ENCODE data around the gene BFSP2. TPM values are rescaled to one million over a fixed set of nuclear protein-coding genes. Genes with fewer than 3 reads are reported as not detected.

BFSP2 gene
- total and polyA plus RNA-seq, 2 of the 13 experiments (the other 11 are each of a cell fraction or from before 2014, with no cell fraction given): not detected

DNA sequence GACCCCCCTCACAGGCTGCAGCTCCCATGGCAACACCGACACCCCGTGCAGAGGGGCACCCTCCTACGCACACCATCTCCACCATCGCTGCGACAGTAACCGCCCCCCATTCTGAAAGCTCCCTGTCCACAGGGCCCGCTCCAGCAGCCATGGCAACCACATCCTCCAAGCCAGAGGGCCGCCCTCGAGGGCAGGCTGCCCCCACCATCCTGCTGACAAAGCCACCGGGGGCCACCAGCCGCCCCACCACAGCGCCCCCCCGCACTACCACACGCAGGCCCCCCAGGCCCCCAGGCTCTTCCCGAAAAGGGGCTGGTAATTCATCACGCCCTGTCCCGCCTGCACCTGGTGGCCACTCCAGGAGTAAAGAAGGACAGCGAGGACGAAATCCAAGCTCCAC lies 19.9 kb upstream of the BFSP2 start:
- Histone ChIP-seq H4K20me1 (ENCODE audit: insufficient read depth, low read length) (no peaks in the 10 kb centered on the region), H3K4me3 (replicated peaks in 1 of 3; ENCODE audit: insufficient read depth in 1 of 3, low read depth in 2 of 3, low read length in 3 of 3) (no peak overlapping the region), H3K79me2 (ENCODE audit: insufficient read depth, low read length) (no peaks in the 10 kb centered on the region), H3K4me2 (ENCODE audit: low read depth, low read length) (no peak overlapping the region), H3K27ac (ENCODE audit: extremely low read length, insufficient read depth, low read length) (no peak overlapping the region), H2AFZ (ENCODE audit: low read length) (no peak overlapping the region), H3K4me1 (ENCODE audit: insufficient read depth, low read length) (peaks cover 13% of the 10 kb centered on the region), H3K9me3 (ENCODE audit: low read length) (no peaks in the 10 kb centered on the region), H3K9ac (ENCODE audit: insufficient read depth, low read depth, low read length) (no peak overlapping the region), H3K27me3 (ENCODE audit: control insufficient read depth in 1 of 2, insufficient read depth in 2 of 2, low read length in 2 of 2) (peaks cover 0 to 3% of the 10 kb centered on the region in 2 experiments; a peak in 2 of 5 replicates), H3K36me3 (replicated peaks in 1 of 2; ENCODE audit: control insufficient read depth in 1 of 2, insufficient read depth in 2 of 2, low read length in 2 of 2) (no peaks in the 10 kb centered on the region)
- intact Hi-C loops (cut with micrococcal nuclease; ENCODE audit: unreplicated experiment) (loop anchor here (5.0 kb wide), 2 partner anchors 213 to 578 kb away; no protein-coding TSS in a partner anchor), in situ Hi-C loops (cut with HindIII; ENCODE audit: extremely low pct_ligation_motif_present, low pct_unique_long_range_greater_than_20kb) (loop anchor here (5.0 to 25.0 kb wide), 2 partner anchors 338 to 843 kb away; no protein-coding TSS in a partner anchor)
- ATAC-seq: no peak
- WGBS (ENCODE audit: low lambda C conversion rate): 65% methylated on average over 9 of the region's 19 CpGs
- ChIA-PET POLR2A (no interaction called here), CTCF (ENCODE audit: low intra/inter-chr PET ratio, low total read pairs) (no interaction called here)
- no peak for FAIRE-seq
- TF ChIP-seq NR2F2 (IDR thresholded peaks at IDR 0.05; ENCODE audit: borderline replicate concordance, low read depth): no peak
- TF ChIP-seq, protein P1, sequence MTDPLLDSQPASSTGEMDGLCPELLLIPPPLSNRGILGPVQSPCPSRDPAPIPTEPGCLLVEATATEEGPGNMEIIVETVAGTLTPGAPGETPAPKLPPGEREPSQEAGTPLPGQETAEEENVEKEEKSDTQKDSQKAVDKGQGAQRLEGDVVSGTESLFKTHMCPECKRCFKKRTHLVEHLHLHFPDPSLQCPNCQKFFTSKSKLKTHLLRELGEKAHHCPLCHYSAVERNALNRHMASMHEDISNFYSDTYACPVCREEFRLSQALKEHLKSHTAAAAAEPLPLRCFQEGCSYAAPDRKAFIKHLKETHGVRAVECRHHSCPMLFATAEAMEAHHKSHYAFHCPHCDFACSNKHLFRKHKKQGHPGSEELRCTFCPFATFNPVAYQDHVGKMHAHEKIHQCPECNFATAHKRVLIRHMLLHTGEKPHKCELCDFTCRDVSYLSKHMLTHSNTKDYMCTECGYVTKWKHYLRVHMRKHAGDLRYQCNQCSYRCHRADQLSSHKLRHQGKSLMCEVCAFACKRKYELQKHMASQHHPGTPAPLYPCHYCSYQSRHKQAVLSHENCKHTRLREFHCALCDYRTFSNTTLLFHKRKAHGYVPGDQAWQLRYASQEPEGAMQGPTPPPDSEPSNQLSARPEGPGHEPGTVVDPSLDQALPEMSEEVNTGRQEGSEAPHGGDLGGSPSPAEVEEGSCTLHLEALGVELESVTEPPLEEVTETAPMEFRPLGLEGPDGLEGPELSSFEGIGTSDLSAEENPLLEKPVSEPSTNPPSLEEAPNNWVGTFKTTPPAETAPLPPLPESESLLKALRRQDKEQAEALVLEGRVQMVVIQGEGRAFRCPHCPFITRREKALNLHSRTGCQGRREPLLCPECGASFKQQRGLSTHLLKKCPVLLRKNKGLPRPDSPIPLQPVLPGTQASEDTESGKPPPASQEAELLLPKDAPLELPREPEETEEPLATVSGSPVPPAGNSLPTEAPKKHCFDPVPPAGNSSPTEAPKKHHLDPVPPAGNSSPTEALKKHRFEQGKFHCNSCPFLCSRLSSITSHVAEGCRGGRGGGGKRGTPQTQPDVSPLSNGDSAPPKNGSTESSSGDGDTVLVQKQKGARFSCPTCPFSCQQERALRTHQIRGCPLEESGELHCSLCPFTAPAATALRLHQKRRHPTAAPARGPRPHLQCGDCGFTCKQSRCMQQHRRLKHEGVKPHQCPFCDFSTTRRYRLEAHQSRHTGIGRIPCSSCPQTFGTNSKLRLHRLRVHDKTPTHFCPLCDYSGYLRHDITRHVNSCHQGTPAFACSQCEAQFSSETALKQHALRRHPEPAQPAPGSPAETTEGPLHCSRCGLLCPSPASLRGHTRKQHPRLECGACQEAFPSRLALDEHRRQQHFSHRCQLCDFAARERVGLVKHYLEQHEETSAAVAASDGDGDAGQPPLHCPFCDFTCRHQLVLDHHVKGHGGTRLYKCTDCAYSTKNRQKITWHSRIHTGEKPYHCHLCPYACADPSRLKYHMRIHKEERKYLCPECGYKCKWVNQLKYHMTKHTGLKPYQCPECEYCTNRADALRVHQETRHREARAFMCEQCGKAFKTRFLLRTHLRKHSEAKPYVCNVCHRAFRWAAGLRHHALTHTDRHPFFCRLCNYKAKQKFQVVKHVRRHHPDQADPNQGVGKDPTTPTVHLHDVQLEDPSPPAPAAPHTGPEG (CRISPR knock-in tag; IDR thresholded peaks at IDR 0.05): no peak
- TF ChIP-seq ZBTB7A (CRISPR knock-in tag; IDR thresholded peaks at IDR 0.05): no peak
- TF ChIP-seq ZBTB38 (CRISPR knock-in tag; IDR thresholded peaks at IDR 0.05): no peak
- TF ChIP-seq ZNF143 (CRISPR knock-in tag; IDR thresholded peaks at IDR 0.05): no peak
- TF ChIP-seq, protein P2, sequence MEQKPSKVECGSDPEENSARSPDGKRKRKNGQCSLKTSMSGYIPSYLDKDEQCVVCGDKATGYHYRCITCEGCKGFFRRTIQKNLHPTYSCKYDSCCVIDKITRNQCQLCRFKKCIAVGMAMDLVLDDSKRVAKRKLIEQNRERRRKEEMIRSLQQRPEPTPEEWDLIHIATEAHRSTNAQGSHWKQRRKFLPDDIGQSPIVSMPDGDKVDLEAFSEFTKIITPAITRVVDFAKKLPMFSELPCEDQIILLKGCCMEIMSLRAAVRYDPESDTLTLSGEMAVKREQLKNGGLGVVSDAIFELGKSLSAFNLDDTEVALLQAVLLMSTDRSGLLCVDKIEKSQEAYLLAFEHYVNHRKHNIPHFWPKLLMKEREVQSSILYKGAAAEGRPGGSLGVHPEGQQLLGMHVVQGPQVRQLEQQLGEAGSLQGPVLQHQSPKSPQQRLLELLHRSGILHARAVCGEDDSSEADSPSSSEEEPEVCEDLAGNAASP (CRISPR knock-in tag; IDR thresholded peaks at IDR 0.05; ENCODE audit: borderline replicate concordance): no peak
- TF ChIP-seq ZNF17 (CRISPR knock-in tag; IDR thresholded peaks at IDR 0.05): no peak
- TF ChIP-seq MAF1 (CRISPR knock-in tag; IDR thresholded peaks at IDR 0.05; ENCODE audit: borderline replicate concordance): no peak
- TF ChIP-seq ZNF746 (CRISPR knock-in tag; IDR thresholded peaks at IDR 0.05): no peak
- TF ChIP-seq, protein P3, sequence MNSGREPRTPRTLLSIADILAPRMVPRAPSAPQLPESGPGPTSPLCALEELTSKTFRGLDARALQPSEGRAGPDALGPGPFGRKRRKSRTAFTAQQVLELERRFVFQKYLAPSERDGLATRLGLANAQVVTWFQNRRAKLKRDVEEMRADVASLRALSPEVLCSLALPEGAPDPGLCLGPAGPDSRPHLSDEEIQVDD (CRISPR knock-in tag; IDR thresholded peaks at IDR 0.05; ENCODE audit: borderline replicate concordance): no peak
- TF ChIP-seq ZNF3 (CRISPR knock-in tag; IDR thresholded peaks at IDR 0.05): no peak
- no peak for TF ChIP-seq HNF4A (CRISPR knock-in tag; IDR thresholded peaks at IDR 0.05)
- TF ChIP-seq PLRG1 (conservative IDR thresholded peaks at IDR 0.05): no peak
- no peak for TF ChIP-seq ZNF572 (CRISPR knock-in tag; IDR thresholded peaks at IDR 0.05)
- no peak for TF ChIP-seq ZNF207 (IDR thresholded peaks at IDR 0.05; ENCODE audit: borderline replicate concordance)
- TF ChIP-seq ZNF816 (CRISPR knock-in tag; IDR thresholded peaks at IDR 0.05; ENCODE audit: borderline replicate concordance): no peak
- no peak for TF ChIP-seq ZFP36L1 (CRISPR knock-in tag; IDR thresholded peaks at IDR 0.05)
- TF ChIP-seq PCBP2 (optimal IDR thresholded peaks at IDR 0.05; ENCODE audit: low read depth, low read length, poor library complexity, severe bottlenecking): no peak
- TF ChIP-seq, protein P4, sequence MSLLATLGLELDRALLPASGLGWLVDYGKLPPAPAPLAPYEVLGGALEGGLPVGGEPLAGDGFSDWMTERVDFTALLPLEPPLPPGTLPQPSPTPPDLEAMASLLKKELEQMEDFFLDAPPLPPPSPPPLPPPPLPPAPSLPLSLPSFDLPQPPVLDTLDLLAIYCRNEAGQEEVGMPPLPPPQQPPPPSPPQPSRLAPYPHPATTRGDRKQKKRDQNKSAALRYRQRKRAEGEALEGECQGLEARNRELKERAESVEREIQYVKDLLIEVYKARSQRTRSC (CRISPR knock-in tag; IDR thresholded peaks at IDR 0.05; ENCODE audit: low read depth): no peak
- no peak for DNase-seq (ENCODE audit: low spot score)
- BruUV-seq (replicated peaks): no TSS peak
